IMR-90 (cell line): ENCODE results near the gene FSTL3. TPM values are rescaled to one million over a fixed set of nuclear protein-coding genes. Genes with fewer than 3 reads are reported as not detected.

Experiments
- ATAC-seq: fragments of 200-7000 bp; cut with Tn5 transposase; 2 replicates; pipeline ENCODE4 v1.9.1; 2020; ENCODE audit warnings: low read depth, mild to moderate bottlenecking, moderate library complexity
- BruUV-seq: library from RNA; stranded (reverse); fragments of 400-500 nt; replicated peaks from 2 replicates; lab custom pipeline; 2021; lab: Mats Ljungman, UMichigan
- CTCF ChIA-PET: fragments of 300-600 bp; formaldehyde crosslinking; extraction: SDS; loops from one replicate; lab custom pipeline; 2021; ENCODE audit warnings: antibody characterized with exemption; lab: Yijun Ruan, JAX
- POLR2A ChIA-PET: fragments of 300-600 bp; sonication (Branson Sonifier 250); formaldehyde crosslinking; loops from one replicate; lab custom pipeline; 2022; ENCODE audit warnings: antibody characterized with exemption; ENCODE audit not compliant: unreplicated experiment; lab: Charles Lee
- DNase-seq: peaks from one replicate; pipeline ENCODE4 v3.0.0; 2013
- H2AFZ ChIP-seq: replicated peaks from 2 replicates; pipeline ENCODE3; 2013; ENCODE audit warnings: low read length, mild to moderate bottlenecking; ENCODE audit not compliant: poor library complexity
- H2AK5ac ChIP-seq: 2 replicates; pipeline ENCODE4 v1.6.1; 2013; ENCODE audit warnings: low read depth, low read length, inconsistent platforms
- H2AK9ac ChIP-seq: replicated peaks from 2 replicates; pipeline ENCODE3; 2013; ENCODE audit warnings: mild to moderate bottlenecking, low read depth, low read length, moderate library complexity; ENCODE audit not compliant: poor library complexity
- H2BK120ac ChIP-seq: 2 replicates; pipeline ENCODE4 v1.6.1; 2013; ENCODE audit warnings: low read depth, low read length, inconsistent platforms
- H2BK15ac ChIP-seq: 3 replicates; pipeline ENCODE4 v1.6.1; 2013; ENCODE audit warnings: low read depth, low read length, inconsistent platforms
- H2BK20ac ChIP-seq: 2 replicates; pipeline ENCODE4 v1.6.1; 2013; ENCODE audit warnings: low read depth, mild to moderate bottlenecking, inconsistent platforms, low read length, moderate library complexity
- H2BK5ac ChIP-seq: 2 replicates; pipeline ENCODE4 v1.6.1; 2013; ENCODE audit warnings: mild to moderate bottlenecking, low read depth, low read length, inconsistent platforms; ENCODE audit not compliant: poor library complexity, severe bottlenecking
- H3K14ac ChIP-seq: replicated peaks from 2 replicates; pipeline ENCODE4 v1.6.1; 2013; ENCODE audit warnings: low read depth, low read length, inconsistent platforms
- H3K18ac ChIP-seq: 2 replicates; pipeline ENCODE4 v1.6.1; 2013; ENCODE audit warnings: low read depth, low read length, control low read depth
- H3K23ac ChIP-seq: 2 replicates; pipeline ENCODE4 v1.6.1; 2013; ENCODE audit warnings: low read depth, low read length, inconsistent platforms
- H3K27ac ChIP-seq: 2 replicates; pipeline ENCODE4 v1.5.1; 2013; ENCODE audit warnings: mild to moderate bottlenecking, control low read depth, low read length; ENCODE audit not compliant: insufficient read depth
- H3K27me3 ChIP-seq: 2 replicates; pipeline ENCODE4 v1.6.1; 2013; ENCODE audit warnings: low read length; ENCODE audit not compliant: control insufficient read depth, insufficient read depth
- H3K36me3 ChIP-seq: 2 replicates; pipeline ENCODE4 v1.6.1; 2013; ENCODE audit warnings: low read length, mixed read lengths; ENCODE audit not compliant: control insufficient read depth, insufficient read depth
- H3K4ac ChIP-seq: 2 replicates; pipeline ENCODE4 v1.6.1; 2013; ENCODE audit warnings: low read depth, low read length, inconsistent platforms
- H3K4me1 ChIP-seq: 2 replicates; pipeline ENCODE4 v1.6.1; 2013; ENCODE audit warnings: low read length, mixed read lengths; ENCODE audit not compliant: control insufficient read depth, insufficient read depth
- H3K4me2 ChIP-seq: 2 replicates; pipeline ENCODE4 v1.6.1; 2013; ENCODE audit warnings: low read depth, mild to moderate bottlenecking, control low read depth, low read length, moderate library complexity
- H3K4me3 ChIP-seq: 2 replicates; pipeline ENCODE4 v1.5.1; 2013; ENCODE audit warnings: low read depth, mild to moderate bottlenecking, control low read depth, low read length, moderate library complexity; ENCODE audit not compliant: insufficient read depth
- H3K56ac ChIP-seq: 2 replicates; pipeline ENCODE4 v1.6.1; 2013; ENCODE audit warnings: low read length, inconsistent platforms; ENCODE audit not compliant: insufficient read depth; ENCODE audit errors: extremely low read depth
- H3K79me1 ChIP-seq, 2 experiments: 2 replicates each; pipeline ENCODE4 v1.6.1; 2013; ENCODE audit warnings: low read length in 2 of 2, inconsistent platforms in 1 of 2, low read depth in 1 of 2
- H3K9ac ChIP-seq: 2 replicates; pipeline ENCODE4 v1.6.1; 2013; ENCODE audit warnings: low read depth, low read length, control low read depth
- H3K9me1 ChIP-seq: 2 replicates; pipeline ENCODE4 v1.6.1; 2013; ENCODE audit warnings: low read length, inconsistent platforms; ENCODE audit not compliant: insufficient read depth
- H3K9me3 ChIP-seq: 2 replicates; pipeline ENCODE4 v1.6.1; 2013; ENCODE audit warnings: low read length; ENCODE audit not compliant: control insufficient read depth, insufficient read depth
- H4K20me1 ChIP-seq: 2 replicates; pipeline ENCODE4 v1.6.1; 2013; ENCODE audit warnings: low read length, inconsistent platforms; ENCODE audit not compliant: insufficient read depth
- H4K5ac ChIP-seq: 2 replicates; pipeline ENCODE4 v1.6.1; 2013; ENCODE audit warnings: mild to moderate bottlenecking, low read depth, low read length, control low read depth
- H4K8ac ChIP-seq, 2 experiments: 2 replicates each; pipeline ENCODE4 v1.6.1; 2013; ENCODE audit warnings: low read depth in 2 of 2, low read length in 2 of 2, control low read depth in 1 of 2, inconsistent platforms in 1 of 2
- H4K91ac ChIP-seq: 2 replicates; pipeline ENCODE4 v1.6.1; 2013; ENCODE audit warnings: low read depth, low read length, inconsistent platforms; ENCODE audit not compliant: insufficient read depth
- BHLHE40 ChIP-seq: fragments of 150-350 bp; IDR thresholded peaks from 2 replicates; pipeline ENCODE4 v1.6.1; 2016; ENCODE audit warnings: mild to moderate bottlenecking, low read depth, low read length
- CEBPB ChIP-seq: IDR thresholded peaks from 2 replicates; pipeline ENCODE4 v1.6.1; 2012; ENCODE audit warnings: low read depth, low read length, improper control_type of control experiment
- CHD1 ChIP-seq: IDR thresholded peaks from 2 replicates; pipeline ENCODE4 v1.6.1; 2012; ENCODE audit warnings: low read depth, low read length, improper control_type of control experiment
- CTCF ChIP-seq: conservative IDR thresholded peaks from 2 replicates; pipeline ENCODE4 v1.5.1; 2012; ENCODE audit warnings: mild to moderate bottlenecking, low read depth, low read length, improper control_type of control experiment
- ELK1 ChIP-seq: fragments of 150-350 bp; IDR thresholded peaks from 2 replicates; pipeline ENCODE4 v1.6.1; 2016; ENCODE audit warnings: low read depth, mild to moderate bottlenecking, low read length, moderate library complexity, borderline replicate concordance
- FOS ChIP-seq: fragments of 150-350 bp; IDR thresholded peaks from 2 replicates; pipeline ENCODE4 v1.6.1; 2016; ENCODE audit warnings: low read depth, low read length
- MAZ ChIP-seq: IDR thresholded peaks from 2 replicates; pipeline ENCODE4 v1.6.1; 2012; ENCODE audit warnings: low read depth, mild to moderate bottlenecking, low read length, improper control_type of control experiment, moderate library complexity, borderline replicate concordance
- POLR2A ChIP-seq: IDR thresholded peaks from 2 replicates; pipeline ENCODE4 v1.6.1; 2012; ENCODE audit warnings: mild to moderate bottlenecking, low read depth, low read length
- RCOR1 ChIP-seq: IDR thresholded peaks from 2 replicates; pipeline ENCODE4 v1.6.1; 2012; ENCODE audit warnings: mild to moderate bottlenecking, low read length, improper control_type of control experiment; ENCODE audit not compliant: insufficient replicate concordance
- RFX5 ChIP-seq: IDR thresholded peaks from 2 replicates; pipeline ENCODE4 v1.8.0; 2012; ENCODE audit warnings: low read depth, mild to moderate bottlenecking, low read length, moderate library complexity
- SMC3 ChIP-seq: fragments of 150-350 bp; IDR thresholded peaks from 2 replicates; pipeline ENCODE4 v1.6.1; 2016; ENCODE audit warnings: low read depth, mild to moderate bottlenecking, antibody characterized with exemption, low read length, moderate library complexity
- USF2 ChIP-seq: fragments of 150-350 bp; IDR thresholded peaks from 2 replicates; pipeline ENCODE4 v1.6.1; 2017; ENCODE audit warnings: mild to moderate bottlenecking, antibody characterized with exemption, low read length, low read depth
- WGBS, 2 experiments: methylation state at CpG; one replicate each; pipeline versions ENCODE4 v1.1.5 to v1.1.7; 2013; ENCODE audit warnings: missing lambda C conversion rate in 2 of 2; ENCODE audit not compliant: insufficient read length in 1 of 2; ENCODE audit errors: extremely low coverage in 2 of 2; 5-methylcytosine and 5-hydroxymethylcytosine counted together
- dilution Hi-C: fragments of 300-500 bp; cut with HindIII; formaldehyde crosslinking; loops from one replicate; pipeline ENCODE4 v1.14.3; 2018; ENCODE audit warnings: low sequenced_read_pairs; ENCODE audit not compliant: unreplicated experiment
- in situ Hi-C: fragments of 300-500 bp; cut with MboI; formaldehyde crosslinking; loops from 3 replicates; pipeline ENCODE4 v1.14.3; 2019; ENCODE audit warnings: low sequenced_read_pairs, inconsistent platforms, mixed read lengths
- intact Hi-C: fragments of 100-400 bp; cut with micrococcal nuclease; formaldehyde crosslinking; loops from 2 replicates; pipeline ENCODE4 v1.10.0; 2022
- polyA plus RNA-seq, 3 experiments: library from polyadenylated mRNA; depleted of rRNA; stranded (reverse); fragments of >200 nt; gene quantifications; 2 replicates each; pipeline ENCODE4 v1.2.3, GENCODE V29; 2012; ENCODE audit warnings: low replicate concordance in 1 of 3
- total RNA-seq: library from RNA; depleted of rRNA; stranded (reverse); fragments of >200 nt; gene quantifications from 2 replicates; pipeline ENCODE4 v1.2.3, GENCODE V29; 2012

The FSTL3 gene
- total and polyA plus RNA-seq, 2 of the 4 experiments (the other 2 are of a cell fraction): 32.3 to 76.9 TPM

GRCh38 chr19:682678-683320 lies 6.6 kb downstream of the FSTL3 start (continued):
- TF ChIP-seq CTCF (no peak), RFX5 (no peak), FOS (no peak)

- peaks cover 3% of the 10 kb centered on the region for H3K9me1 ChIP-seq
- WGBS, 2 experiments: 78% methylated on average over 12 of the region's 31 CpGs; no CpG with 5 or more reads in 1 of the 2 experiments
- H3K14ac ChIP-seq: no peak overlapping the region
- TF ChIP-seq ELK1 (no peak), USF2 (no peak), SMC3 (no peak), CEBPB (no peak), RCOR1 (no peak), FOS (no peak), MAZ (no peak), RFX5 (no peak), POLR2A (no peak), CHD1 (no peak), BHLHE40 (no peak)
Observed at GRCh38 chr19:685454-685931, 9.3 kb downstream of the FSTL3 start.

More at GRCh38 chr19:685454-685931, 9.3 kb downstream of the FSTL3 start:
- Histone ChIP-seq H3K4ac (no peak overlapping the region), H2BK15ac (no peak overlapping the region), H3K4me2 (no peak overlapping the region), H3K4me1 (peaks cover 3% of the 10 kb centered on the region; the same call in 1 of the 2 replicates), H2AK9ac (no peak overlapping the region), H4K20me1 (peaks cover 6% of the 10 kb centered on the region), H3K4me3 (no peak overlapping the region), H3K27ac (no peak overlapping the region), H3K18ac (no peak overlapping the region), H2BK20ac (no peak overlapping the region), H2BK120ac (no peak overlapping the region), H3K23ac (no peak overlapping the region), H3K9me3 (no peaks in the 10 kb centered on the region), H4K8ac (no peak overlapping the region), H2AFZ (no peak overlapping the region), H4K91ac (no peak overlapping the region), H3K36me3 (peaks cover 2% of the 10 kb centered on the region; the same call in 1 of the 2 replicates), H2BK5ac (no peak overlapping the region), H4K5ac (no peak overlapping the region), H3K27me3 (no peaks in the 10 kb centered on the region), H3K9ac (no peak overlapping the region), H2AK5ac (no peak overlapping the region), H3K79me1 (peaks cover 0 to 19% of the 10 kb centered on the region in 2 experiments; a peak in 2 of 4 replicates), H3K56ac (no peak overlapping the region)
- ChIA-PET CTCF (no interaction called here), POLR2A (interaction anchor here (0.6 kb wide), 1 partner anchor 28 kb away, joined by 3 read pairs; no protein-coding TSS in a partner anchor)
- intact Hi-C loops: no loop called here
- in situ Hi-C loops: no loop called here
- DNase-seq (no peak), ATAC-seq (no peak)
- BruUV-seq: no TSS peak
- dilution Hi-C loops: no loop called here
